Large intestine (tissue), 3 donors: Measurements from ENCODE around the gene COL2A1. TPM values are rescaled to one million over a fixed set of nuclear protein-coding genes. Genes with fewer than 3 reads are reported as not detected.

Experiments used
- DNase-seq, 2 donors: peaks; one replicate each; pipeline versions ENCODE4 v3.0.0 to v3.0.0-alpha.2; 2013
- H3K27ac ChIP-seq: one replicate; pipeline ENCODE4 v1.5.1; 2013; ENCODE audit warnings: low read length
- H3K27me3 ChIP-seq: 2 replicates; pipeline ENCODE4 v1.6.1; 2013; ENCODE audit warnings: low read length; ENCODE audit not compliant: control insufficient read depth, insufficient read depth
- H3K36me3 ChIP-seq: 2 replicates; pipeline ENCODE4 v1.6.1; 2013; ENCODE audit warnings: low read length; ENCODE audit not compliant: control insufficient read depth, insufficient read depth
- H3K4me1 ChIP-seq: one replicate; pipeline ENCODE4 v1.6.1; 2013; ENCODE audit warnings: low read length; ENCODE audit not compliant: control insufficient read depth, insufficient read depth
- H3K4me3 ChIP-seq: one replicate; pipeline ENCODE4 v1.5.1; 2013; ENCODE audit warnings: low read length
- H3K9me3 ChIP-seq: one replicate; pipeline ENCODE4 v1.6.1; 2013; ENCODE audit warnings: mild to moderate bottlenecking, low read depth, low read length, moderate library complexity; ENCODE audit not compliant: control insufficient read depth
- WGBS: methylation state at CpG from one replicate; pipeline ENCODE4 v1.1.5; 2013; ENCODE audit warnings: low lambda C conversion rate; ENCODE audit not compliant: insufficient coverage; 5-methylcytosine and 5-hydroxymethylcytosine counted together
- polyA plus RNA-seq: library from polyadenylated mRNA; unstranded; fragments of 120-200 nt; gene quantifications from one replicate; pipeline ENCODE4 v1.2.1, GENCODE V29; 2013

COL2A1 gene
- polyA plus RNA-seq, 1 donor, result 9.0 TPM

GRCh38 chr12:48013287-48013686 lies 9.0 kb upstream of the COL2A1 start:
- peaks cover 4% of the 10 kb centered on the region for H3K27me3 ChIP-seq
- no CpG with 5 or more reads among the region's 2 CpGs for WGBS
- no peaks in the 10 kb centered on the region for H3K36me3 ChIP-seq
- no peak overlapping the region for H3K4me3 ChIP-seq
- peak; percentile 43 to 65 for DNase-seq
- no peak overlapping the region for H3K27ac ChIP-seq
- no peaks in the 10 kb centered on the region for H3K9me3 ChIP-seq
- peaks cover 27% of the 10 kb centered on the region for H3K4me1 ChIP-seq

- 60% methylated on average over 3 of the region's 8 CpGs for WGBS
- H3K36me3 ChIP-seq, result no peaks in the 10 kb centered on the region
Measured at GRCh38 chr12:48012070-48012469, 7.8 kb upstream of the COL2A1 start.

GRCh38 chr12:48010366-48010970 lies 6.2 kb upstream of the COL2A1 start:
- DNase-seq, result no peak
- Histone ChIP-seq H3K27me3 (peaks cover 11% of the 10 kb centered on the region), H3K4me3 (no peak overlapping the region), H3K9me3 (no peaks in the 10 kb centered on the region), H3K27ac (no peak overlapping the region), H3K36me3 (no peaks in the 10 kb centered on the region), H3K4me1 (peaks cover 11% of the 10 kb centered on the region)
- no CpG with 5 or more reads among the region's 7 CpGs for WGBS

More at GRCh38 chr12:48012070-48012469, 7.8 kb upstream of the COL2A1 start:
- Histone ChIP-seq H3K4me1 (peaks cover 17% of the 10 kb centered on the region), H3K27ac (no peak overlapping the region), H3K9me3 (no peaks in the 10 kb centered on the region), H3K4me3 (no peak overlapping the region), H3K27me3 (peaks cover 5% of the 10 kb centered on the region)
- no peak for DNase-seq

- Histone ChIP-seq H3K36me3 (no peaks in the 10 kb centered on the region), H3K4me3 (no peak overlapping the region), H3K4me1 (peaks cover 18% of the 10 kb centered on the region), H3K9me3 (peaks cover 4% of the 10 kb centered on the region), H3K27ac (no peak overlapping the region), H3K27me3 (peaks cover 21% of the 10 kb centered on the region)
- WGBS, result no CpG with 5 or more reads among the region's 1 CpG
- no peak for DNase-seq
Measured at GRCh38 chr12:48009471-48009870, 5.2 kb upstream of the COL2A1 start.

GRCh38 chr12:48008950-48009349 lies 4.7 kb upstream of the COL2A1 start:
- DNase-seq, result no peak
- H3K27ac ChIP-seq, result no peak overlapping the region
- peaks cover 19% of the 10 kb centered on the region for H3K4me1 ChIP-seq
- no peak overlapping the region for H3K4me3 ChIP-seq
- H3K9me3 ChIP-seq, result peaks cover 5% of the 10 kb centered on the region
- no peaks in the 10 kb centered on the region for H3K36me3 ChIP-seq
- H3K27me3 ChIP-seq, result peaks cover 27% of the 10 kb centered on the region
- no CpG with 5 or more reads among the region's 4 CpGs for WGBS

- Histone ChIP-seq H3K36me3 (no peaks in the 10 kb centered on the region), H3K4me1 (peaks cover 20% of the 10 kb centered on the region), H3K27me3 (peaks cover 33% of the 10 kb centered on the region), H3K27ac (no peak overlapping the region), H3K4me3 (no peak overlapping the region), H3K9me3 (peaks cover 5% of the 10 kb centered on the region)
- WGBS, result no CpG with 5 or more reads among the region's 2 CpGs
- no peak for DNase-seq
Measured at GRCh38 chr12:48008349-48008748, 4.1 kb upstream of the COL2A1 start.

- Histone ChIP-seq H3K4me3 (no peak overlapping the region), H3K27ac (no peak overlapping the region), H3K4me1 (peaks cover 26% of the 10 kb centered on the region), H3K9me3 (peaks cover 7% of the 10 kb centered on the region), H3K36me3 (no peaks in the 10 kb centered on the region), H3K27me3 (peaks cover 44% of the 10 kb centered on the region)
- no peak for DNase-seq
- WGBS, result no CpG with 5 or more reads among the region's 4 CpGs
Measured at GRCh38 chr12:48007206-48007605, 2.9 kb upstream of the COL2A1 start.

- H3K27me3 ChIP-seq, result peaks cover 56% of the 10 kb centered on the region
- H3K9me3 ChIP-seq, result peaks cover 7% of the 10 kb centered on the region
Measured at GRCh38 chr12:48005750-48006021, 1.4 kb upstream of the COL2A1 start.

GRCh38 chr12:48005001-48005749 lies 899 bp upstream of the COL2A1 start:
- Histone ChIP-seq H3K9me3 (peaks cover 7% of the 10 kb centered on the region), H3K27ac (no peak overlapping the region), H3K4me3 (peak overlapping the region; percentile 35), H3K4me1 (peaks cover 35% of the 10 kb centered on the region), H3K27me3 (peaks cover 59% of the 10 kb centered on the region), H3K36me3 (no peaks in the 10 kb centered on the region)
- 90% methylated on average over 2 of the region's 30 CpGs for WGBS
- no peak for DNase-seq

More at GRCh38 chr12:48005750-48006021, 1.4 kb upstream of the COL2A1 start:
- no peak for DNase-seq
- no peak overlapping the region for H3K4me3 ChIP-seq
- no peak overlapping the region for H3K27ac ChIP-seq
- H3K36me3 ChIP-seq, result no peaks in the 10 kb centered on the region
- peaks cover 35% of the 10 kb centered on the region for H3K4me1 ChIP-seq

GRCh38 chr12:48003226-48004052 lies 837 bp downstream of the COL2A1 start:
- Histone ChIP-seq H3K4me3 (peak overlapping the region; percentile 35), H3K4me1 (peaks cover 35% of the 10 kb centered on the region), H3K36me3 (no peaks in the 10 kb centered on the region), H3K27ac (no peak overlapping the region), H3K27me3 (peaks cover 71% of the 10 kb centered on the region), H3K9me3 (peaks cover 7% of the 10 kb centered on the region)
- WGBS, result no CpG with 5 or more reads among the region's 38 CpGs
- peak in 1 of 2 donors; percentile 62 for DNase-seq
